Measurements from ENCODE around the gene NPY4R2.
"Not testable (repeated sequence)": the region's sequence is repeated elsewhere in the genome, so short reads cannot be mapped to it uniquely, and the experiment has no call there.

The NPY4R2 gene

GRCh38 chr10:47932824-47933223 lies 14.4 kb downstream of the NPY4R2 start:
- not testable (repeated sequence) for H3K4me3 ChIP-seq (ENCODE audit: low read depth, low read length)

- H3K4me3 ChIP-seq (ENCODE audit: low read depth, low read length), result not testable (repeated sequence)
Observed at GRCh38 chr10:47933462-47933861, 15.0 kb downstream of the NPY4R2 start.

- not testable (repeated sequence) for H3K4me3 ChIP-seq (ENCODE audit: low read depth, low read length)
Observed at GRCh38 chr10:47936772-47937228, 18.3 kb downstream of the NPY4R2 start.

- H3K4me3 ChIP-seq (ENCODE audit: low read depth, low read length), result not testable (repeated sequence)
Observed at GRCh38 chr10:47937634-47938033, 19.2 kb downstream of the NPY4R2 start.

GRCh38 chr10:47940821-47941220 lies 22.4 kb downstream of the NPY4R2 start:
- H3K4me3 ChIP-seq (ENCODE audit: low read depth, low read length), result not testable (repeated sequence)

GRCh38 chr10:47941379-47941778 lies 22.9 kb downstream of the NPY4R2 start:
- not testable (repeated sequence) for H3K4me3 ChIP-seq (ENCODE audit: low read depth, low read length)

- H3K4me3 ChIP-seq (ENCODE audit: low read depth, low read length), result not testable (repeated sequence)
Observed at GRCh38 chr10:47942351-47943019, 24.0 kb downstream of the NPY4R2 start.

- not testable (repeated sequence) for H3K4me3 ChIP-seq (ENCODE audit: low read depth, low read length)
Observed at GRCh38 chr10:47943328-47943727, 24.9 kb downstream of the NPY4R2 start.

GRCh38 chr10:47947424-47947823 lies 29.0 kb downstream of the NPY4R2 start:
- H3K4me3 ChIP-seq (ENCODE audit: low read depth, low read length), result not testable (repeated sequence)

GRCh38 chr10:47957158-47957557 lies 38.7 kb downstream of the NPY4R2 start:
- H3K4me3 ChIP-seq (ENCODE audit: low read depth, low read length), result not testable (repeated sequence)

GRCh38 chr10:47959677-47960076 lies 41.2 kb downstream of the NPY4R2 start:
- not testable (repeated sequence) for H3K4me3 ChIP-seq (ENCODE audit: low read depth, low read length)

GRCh38 chr10:47960699-47961098 lies 42.2 kb downstream of the NPY4R2 start:
- H3K4me3 ChIP-seq (ENCODE audit: low read depth, low read length), result not testable (repeated sequence)

- not testable (repeated sequence) for H3K4me3 ChIP-seq (ENCODE audit: low read depth, low read length)
Observed at GRCh38 chr10:47962785-47963184, 44.3 kb downstream of the NPY4R2 start.

- not testable (repeated sequence) for H3K4me3 ChIP-seq (ENCODE audit: low read depth, low read length)
Observed at GRCh38 chr10:47964280-47965063, 46.0 kb downstream of the NPY4R2 start.

- H3K4me3 ChIP-seq (ENCODE audit: low read depth, low read length), result not testable (repeated sequence)
Observed at GRCh38 chr10:47968988-47969387, 50.5 kb downstream of the NPY4R2 start.

GRCh38 chr10:47970047-47970446 lies 51.6 kb downstream of the NPY4R2 start:
- not testable (repeated sequence) for H3K4me3 ChIP-seq (ENCODE audit: low read depth, low read length)

GRCh38 chr10:47971598-47971997 lies 53.1 kb downstream of the NPY4R2 start:
- H3K4me3 ChIP-seq (ENCODE audit: low read depth, low read length), result not testable (repeated sequence)

GRCh38 chr10:47972077-47972476 lies 53.6 kb downstream of the NPY4R2 start:
- not testable (repeated sequence) for H3K4me3 ChIP-seq (ENCODE audit: low read depth, low read length)

Measured in iPS-11a (cell line).